HG03457 (cell line): ENCODE results near the gene ARID1A.
"Not testable (repeated sequence)": the region's sequence is repeated elsewhere in the genome, so short reads cannot be mapped to it uniquely, and the experiment has no call there.

ENCODE experiments used
- ATAC-seq: cut with Tn5 transposase; IDR thresholded peaks from one replicate; pipeline ENCODE4 v1.9.1; 2021; ENCODE audit warnings: moderate number of reproducible peaks; ENCODE audit not compliant: unreplicated experiment

ARID1A gene

GRCh38 chr1:26697978-26698849 lies 2.4 kb downstream of the ARID1A start:
- ATAC-seq: no peak

- ATAC-seq: no peak
These were observed 4.9 kb downstream of the ARID1A start for GRCh38 chr1:26700711-26701110.

DNA sequence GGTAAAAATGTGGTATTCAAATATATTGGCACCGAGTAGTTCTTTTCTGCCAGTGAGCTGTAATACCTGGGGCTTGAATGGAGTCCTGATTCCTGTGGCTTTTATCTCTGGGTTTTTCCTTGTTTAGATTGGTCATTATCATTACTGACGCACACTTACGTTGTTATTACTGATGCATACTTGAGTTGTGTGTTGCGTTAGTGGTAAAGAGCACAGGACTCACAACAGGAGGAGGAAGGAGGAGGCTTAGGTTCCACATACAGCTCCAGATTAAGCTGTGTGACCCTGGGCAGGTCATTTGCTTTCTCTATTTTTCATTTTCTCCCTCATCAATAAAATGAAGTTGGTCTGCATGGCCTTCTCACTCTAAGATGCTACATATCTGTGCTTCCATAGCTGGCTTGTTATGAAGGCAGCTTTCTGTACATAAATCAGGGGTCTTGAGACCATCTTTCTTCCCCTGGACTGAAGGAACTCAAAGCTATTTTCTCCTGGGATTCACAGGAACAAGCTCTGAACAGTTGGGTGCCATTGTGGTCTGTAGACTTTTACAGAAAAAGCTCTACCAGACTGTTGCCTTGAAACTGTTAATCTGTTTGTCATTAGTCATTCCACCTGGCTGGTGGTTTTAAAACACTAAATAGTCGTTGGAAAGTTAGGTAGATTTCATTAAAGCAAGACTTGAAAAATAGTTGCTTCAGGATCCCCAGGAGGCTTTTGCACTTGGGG lies 5.6 kb downstream of the ARID1A start:
- no peak for ATAC-seq

GRCh38 chr1:26701995-26702679 lies 6.3 kb downstream of the ARID1A start:
- no peak for ATAC-seq

DNA sequence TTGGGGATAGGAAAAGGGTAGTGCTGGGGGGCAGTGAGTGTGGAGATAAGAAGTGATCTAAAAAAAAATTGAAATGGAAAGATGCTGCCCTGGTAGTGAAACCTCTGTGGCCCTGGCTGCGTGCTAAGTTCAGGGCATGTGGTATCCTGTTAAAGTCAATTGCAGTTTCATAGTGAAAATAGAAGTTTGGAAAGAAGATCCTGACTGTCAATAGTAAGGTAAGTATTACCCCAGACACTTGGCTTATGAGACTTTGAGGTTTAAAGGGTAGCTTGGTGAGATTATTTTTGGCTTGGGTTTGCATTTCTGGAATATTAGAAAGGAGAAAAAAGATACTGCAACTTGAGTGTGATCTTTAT lies 6.8 kb downstream of the ARID1A start:
- no peak for ATAC-seq

DNA sequence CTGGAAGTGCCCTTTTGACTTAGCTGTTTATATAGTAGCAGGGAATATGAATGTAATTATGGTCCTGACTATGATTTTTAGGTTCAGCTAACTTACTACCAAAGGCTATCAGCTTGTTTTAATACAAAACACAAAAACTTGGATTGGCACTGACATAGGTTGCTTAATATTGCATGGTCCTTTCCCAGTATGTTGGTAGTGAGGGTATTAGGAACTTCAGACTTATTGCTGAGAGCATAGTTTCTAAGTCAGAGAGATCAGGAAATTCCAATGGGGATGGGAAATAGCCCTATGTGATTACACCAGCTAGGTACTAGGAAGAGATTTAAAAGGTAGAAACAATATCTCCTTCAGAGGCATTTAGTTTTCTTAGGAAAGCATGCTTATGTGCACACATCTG lies 7.7 kb downstream of the ARID1A start:
- ATAC-seq: no peak

- no peak for ATAC-seq
These were observed 8.8 kb downstream of the ARID1A start for GRCh38 chr1:26704629-26705028.

DNA sequence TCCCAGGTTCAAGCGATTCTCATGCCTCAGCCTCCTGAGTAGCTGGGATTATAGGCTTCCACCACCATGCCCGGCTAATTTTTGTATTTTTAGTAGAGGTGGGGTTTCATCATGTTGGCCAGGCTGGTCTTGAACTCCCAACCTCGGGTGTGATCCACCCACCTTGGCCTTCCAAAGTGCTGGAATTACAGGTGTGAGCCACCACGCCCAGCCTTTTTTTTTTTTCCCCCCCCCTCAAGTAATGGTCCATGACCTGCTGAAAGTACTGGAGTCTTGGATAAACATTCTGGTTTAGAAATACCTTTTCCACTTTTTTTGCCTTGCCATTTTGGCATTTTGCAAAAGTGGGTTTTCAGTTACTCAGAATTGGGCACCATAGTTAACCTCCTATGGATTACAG lies 9.4 kb downstream of the ARID1A start:
- not testable (repeated sequence) for ATAC-seq

GRCh38 chr1:26705788-26706311 lies 10.0 kb downstream of the ARID1A start:
- ATAC-seq: no peak

DNA sequence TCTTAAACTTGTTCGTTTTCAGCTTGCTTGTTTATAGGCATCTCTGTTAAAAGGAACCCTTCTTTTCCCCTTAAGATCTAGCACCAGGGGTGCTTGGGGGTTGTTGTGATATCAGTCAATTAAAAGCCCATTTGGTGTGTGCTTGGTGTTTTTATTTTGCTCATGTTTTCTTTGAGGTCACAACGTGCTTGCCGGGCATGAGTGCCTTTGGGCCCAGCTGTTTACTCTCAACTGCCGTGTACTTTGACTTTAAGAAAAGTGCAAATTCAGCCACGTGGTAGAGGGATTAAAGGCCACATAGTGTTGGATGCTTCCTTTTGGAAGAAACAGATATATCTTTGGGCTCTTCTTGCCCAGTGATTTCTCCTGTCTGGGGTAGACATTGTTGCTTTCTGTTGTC lies 10.5 kb downstream of the ARID1A start:
- ATAC-seq: no peak

DNA sequence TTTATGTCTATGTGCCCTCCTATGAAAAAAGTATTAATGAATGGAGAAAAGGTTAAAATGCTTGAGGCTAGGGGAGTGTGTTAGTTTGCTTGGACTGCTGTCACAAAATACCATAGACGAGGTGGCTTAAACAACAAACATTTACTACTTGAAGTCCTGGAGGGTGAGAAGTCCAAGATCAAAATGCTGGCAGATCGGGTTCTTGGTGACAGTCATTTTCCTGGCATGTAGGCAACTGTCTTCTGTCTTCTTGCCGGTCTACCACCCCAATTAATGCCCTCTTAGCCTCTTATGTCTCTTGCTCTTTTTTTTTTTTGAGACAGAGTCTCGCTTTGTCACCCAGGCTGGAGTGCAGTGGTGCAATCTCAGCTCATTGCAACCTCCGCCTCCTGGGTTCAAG lies 15.0 kb downstream of the ARID1A start:
- no peak for ATAC-seq

GRCh38 chr1:26711777-26712176 lies 16.0 kb downstream of the ARID1A start:
- ATAC-seq: no peak

GRCh38 chr1:26717017-26717491 lies 21.2 kb downstream of the ARID1A start:
- no peak for ATAC-seq

DNA sequence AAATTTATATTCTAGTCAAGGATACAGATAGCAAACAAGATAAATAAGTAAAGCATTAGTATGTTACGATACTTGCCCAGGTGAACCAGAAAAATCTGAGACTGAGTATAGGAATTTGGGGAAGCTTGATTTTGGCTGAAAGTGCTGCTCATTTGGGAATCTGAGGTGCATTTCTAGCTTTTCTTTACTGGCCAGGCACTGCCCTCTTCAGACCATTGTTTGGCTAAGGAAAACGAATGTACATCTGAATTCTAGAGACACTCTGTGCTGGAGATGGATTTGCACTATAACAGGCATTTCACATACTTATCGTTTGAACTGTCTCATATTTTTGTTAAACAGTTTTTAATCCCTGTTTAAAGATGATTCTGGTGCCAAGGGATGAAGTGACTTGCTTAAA lies 23.4 kb downstream of the ARID1A start:
- no peak for ATAC-seq

GRCh38 chr1:26721669-26722355 lies 26.0 kb downstream of the ARID1A start:
- ATAC-seq: no peak

DNA sequence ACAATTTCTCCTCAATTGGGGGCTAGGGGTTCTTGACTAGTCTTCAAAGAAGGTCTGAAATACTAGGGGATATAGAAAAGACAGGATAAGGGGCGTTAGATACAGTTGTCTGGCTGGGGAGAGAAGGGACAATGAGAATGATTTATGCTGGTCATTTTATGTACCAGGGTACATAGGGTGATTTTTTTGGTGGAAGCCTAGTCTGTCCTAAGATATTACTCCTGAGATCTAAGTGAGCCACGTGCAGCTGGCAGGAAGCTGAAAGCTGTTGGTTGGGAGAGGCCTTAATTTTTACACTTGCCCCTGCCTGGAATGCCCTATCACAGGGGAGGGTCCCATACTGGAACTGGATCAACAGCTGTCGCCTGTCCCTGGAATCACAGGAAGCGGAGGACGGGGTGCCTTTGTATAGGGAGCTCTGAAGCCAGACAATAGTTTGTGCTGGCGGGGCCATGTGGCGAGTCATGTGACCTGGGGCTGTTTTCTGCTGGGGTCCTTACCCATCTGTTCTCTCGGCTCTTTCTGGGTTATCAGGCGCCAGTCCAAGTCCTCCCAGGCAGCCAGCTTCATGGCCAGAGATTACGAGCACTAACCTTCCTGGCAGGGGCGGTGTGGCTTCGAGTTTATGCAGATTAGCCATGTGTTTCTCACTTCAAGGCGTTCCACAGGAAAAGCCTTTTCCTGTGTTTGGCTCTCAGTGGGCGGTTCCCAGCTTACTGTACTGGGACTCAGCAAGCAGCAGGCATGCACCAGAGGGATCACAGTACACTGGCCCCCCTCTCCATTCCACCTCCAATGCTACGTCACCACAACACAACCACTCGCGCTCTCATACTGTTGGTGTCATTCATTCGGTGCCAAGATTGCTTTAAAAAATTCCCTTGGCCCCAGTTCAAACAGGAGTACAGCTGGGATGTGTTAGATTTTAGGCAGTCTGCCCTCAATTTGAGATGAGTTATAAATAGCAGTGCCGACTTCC lies 27.5 kb downstream of the ARID1A start:
- no peak for ATAC-seq

GRCh38 chr1:26724118-26724517 lies 28.3 kb downstream of the ARID1A start:
- ATAC-seq: no peak

GRCh38 chr1:26724926-26725325 lies 29.1 kb downstream of the ARID1A start:
- ATAC-seq: no peak

GRCh38 chr1:26725904-26726303 lies 30.1 kb downstream of the ARID1A start:
- not testable (repeated sequence) for ATAC-seq

- no peak for ATAC-seq
These were observed 31.0 kb downstream of the ARID1A start for GRCh38 chr1:26726784-26727183.
